PC-3 (cell line): ENCODE data around the gene GTPBP6. TPM values are rescaled to one million over a fixed set of nuclear protein-coding genes. Genes with fewer than 3 reads are reported as not detected.

Experiments used
- ATAC-seq: fragments of 200-7000 bp; cut with Tn5 transposase; 2 replicates; pipeline ENCODE4 v1.9.1; 2020; ENCODE audit warnings: mild to moderate bottlenecking, moderate library complexity
- BruUV-seq: library from RNA; stranded (reverse); fragments of 400-500 nt; replicated peaks from 2 replicates; lab custom pipeline; 2021; lab: Mats Ljungman, UMichigan
- CTCF ChIA-PET: fragments of 300-600 bp; sonication (Branson Sonifier 250); formaldehyde crosslinking; loops from one replicate; lab custom pipeline; 2022; ENCODE audit warnings: antibody characterized with exemption; lab: Charles Lee
- POLR2A ChIA-PET: fragments of 300-600 bp; sonication (Branson Sonifier 250); formaldehyde crosslinking; loops from one replicate; lab custom pipeline; 2022; ENCODE audit warnings: antibody characterized with exemption; ENCODE audit not compliant: unreplicated experiment; lab: Charles Lee
- DNase-seq: peaks from one replicate; pipeline ENCODE4 v3.0.0-alpha.2; 2015
- H2AFZ ChIP-seq: fragments of 300-600 bp; sonication (generic); 2 replicates; pipeline ENCODE4 v1.6.0; 2016; ENCODE audit warnings: antibody characterized with exemption, low read length
- H3F3A ChIP-seq: fragments of 300-600 bp; sonication (generic); one replicate; pipeline ENCODE4 v1.6.0; 2017; ENCODE audit warnings: antibody characterized with exemption, low read length, control low read depth, mild to moderate bottlenecking; ENCODE audit not compliant: unreplicated experiment
- H3K27ac ChIP-seq: fragments of 300-600 bp; sonication (generic); 2 replicates; pipeline ENCODE4 v1.5.1; 2016; ENCODE audit warnings: mild to moderate bottlenecking, low read length
- H3K27me3 ChIP-seq: fragments of 300-600 bp; sonication (generic); 2 replicates; pipeline ENCODE4 v1.6.1; 2016; ENCODE audit warnings: low read length, mixed read lengths
- H3K36me3 ChIP-seq: fragments of 300-600 bp; sonication (generic); 2 replicates; pipeline ENCODE4 v1.6.1; 2016; ENCODE audit warnings: low read depth, mixed run types, low read length, mixed read lengths
- H3K4me1 ChIP-seq: fragments of 300-600 bp; sonication (generic); 2 replicates; pipeline ENCODE4 v1.5.1; 2016; ENCODE audit warnings: low read length; ENCODE audit not compliant: insufficient read depth
- H3K4me2 ChIP-seq: fragments of 300-600 bp; sonication (generic); 2 replicates; pipeline ENCODE4 v1.6.0; 2016; ENCODE audit warnings: low read length
- H3K4me3 ChIP-seq: fragments of 300-600 bp; sonication (generic); 2 replicates; pipeline ENCODE4 v1.5.1; 2016; ENCODE audit warnings: mild to moderate bottlenecking, low read length, mixed read lengths
- H3K79me2 ChIP-seq: fragments of 300-600 bp; sonication (generic); 2 replicates; pipeline ENCODE4 v1.6.1; 2017; ENCODE audit warnings: low read length, mixed read lengths
- H3K9ac ChIP-seq: fragments of 300-600 bp; sonication (generic); 2 replicates; pipeline ENCODE4 v1.6.0; 2016; ENCODE audit warnings: mild to moderate bottlenecking, low read length
- H3K9me2 ChIP-seq: fragments of 300-600 bp; sonication (generic); replicated peaks from 2 replicates; pipeline ENCODE4 v1.6.1; 2016; ENCODE audit warnings: mixed run types, low read length, mixed read lengths
- H3K9me3 ChIP-seq: fragments of 300-600 bp; sonication (generic); 2 replicates; pipeline ENCODE4 v1.6.1; 2016; ENCODE audit warnings: low read length, mixed read lengths
- H4K20me1 ChIP-seq: fragments of 300-600 bp; sonication (generic); 2 replicates; pipeline ENCODE4 v1.6.1; 2016; ENCODE audit warnings: low read length, mixed read lengths
- CTCF ChIP-seq: fragments of 300-600 bp; sonication (generic); conservative IDR thresholded peaks from 2 replicates; pipeline ENCODE4 v1.5.1; 2017; ENCODE audit warnings: antibody characterized with exemption, low read depth, mild to moderate bottlenecking, low read length
- EZH2 ChIP-seq: fragments of 300-600 bp; sonication (generic); IDR thresholded peaks from one replicate; pipeline ENCODE4 v1.6.1; 2017; ENCODE audit warnings: antibody characterized with exemption, mild to moderate bottlenecking, low read length; ENCODE audit not compliant: unreplicated experiment
- EZH2phosphoT487 ChIP-seq: fragments of 300-600 bp; sonication (generic); IDR thresholded peaks from 2 replicates; pipeline ENCODE4 v1.6.1; 2018; ENCODE audit warnings: mild to moderate bottlenecking, antibody characterized with exemption, low read length, borderline replicate concordance
- intact Hi-C: fragments of 100-400 bp; cut with micrococcal nuclease; formaldehyde crosslinking; loops from 2 replicates; pipeline ENCODE4 v1.9.0; 2023
- total RNA-seq: library from RNA; depleted of rRNA; stranded (reverse); fragments of >200 nt; gene quantifications from 2 replicates; pipeline ENCODE4 v1.2.3, GENCODE V29; 2014

Gene GTPBP6
- total RNA-seq, 1 experiment from 2014 or later = 38.8 TPM

DNA sequence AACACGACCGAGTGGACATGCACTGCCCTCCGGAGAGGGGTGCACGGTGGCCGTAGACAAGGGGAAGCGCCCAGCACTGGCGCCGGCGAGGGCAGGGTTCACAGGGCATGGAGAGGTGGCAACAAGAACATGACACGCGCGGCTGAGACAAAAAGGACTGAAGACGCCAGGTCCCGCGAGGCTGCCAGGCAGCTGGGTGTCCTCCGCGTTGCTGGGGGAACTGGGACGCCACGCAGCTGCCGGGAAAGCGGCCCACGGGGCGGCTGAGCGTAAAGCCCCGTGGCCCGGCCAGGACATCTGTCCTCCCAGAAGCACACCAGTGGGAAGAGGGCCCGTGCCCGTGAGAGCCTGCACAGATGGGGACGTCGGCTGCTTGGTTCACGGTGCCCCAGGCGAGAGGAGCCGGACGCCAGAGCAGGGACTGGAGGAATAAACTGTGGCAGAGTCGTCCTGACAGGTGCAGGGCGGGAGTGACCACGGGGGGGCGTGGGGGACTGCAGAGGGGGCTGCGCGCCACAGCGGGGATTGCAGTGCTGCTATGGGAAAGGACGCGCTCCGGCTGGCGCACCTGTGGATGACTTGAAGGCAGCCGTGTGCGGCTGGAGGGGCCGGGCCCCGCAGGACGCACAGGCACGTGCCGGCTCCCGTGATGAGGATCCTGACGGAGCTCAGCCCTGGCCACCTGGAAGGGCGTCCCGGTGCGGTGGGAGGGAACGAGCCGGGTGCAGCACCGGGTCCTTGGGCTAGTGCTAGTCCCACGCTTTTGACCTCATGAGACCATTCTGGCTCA is 32.1 kb upstream of the GTPBP6 start:
- Histone ChIP-seq H4K20me1 (no peaks in the 10 kb centered on the region), H3K4me1 (no peaks in the 10 kb centered on the region), H3K4me3 (no peak overlapping the region), H3K9me2 (no peaks in the 10 kb centered on the region), H2AFZ (no peak overlapping the region), H3K9ac (no peak overlapping the region), H3K27ac (no peak overlapping the region), H3K79me2 (0 out of 2 replicates have a peak, but pooled peaks cover 3% of the 10 kb centered on the region), H3K9me3 (no peaks in the 10 kb centered on the region), H3F3A (no peaks in the 10 kb centered on the region), H3K4me2 (no peak overlapping the region), H3K27me3 (no peaks in the 10 kb centered on the region), H3K36me3 (no peaks in the 10 kb centered on the region)
- POLR2A ChIA-PET = no interaction called here
- DNase-seq = no peak
- no peak for ATAC-seq
- CTCF ChIA-PET = no interaction called here
- no TSS peak for BruUV-seq
- intact Hi-C loops = no loop called here
- no peak for TF ChIP-seq EZH2phosphoT487
- TF ChIP-seq CTCF = no peak
- TF ChIP-seq EZH2 = no peak

- ChIA-PET CTCF (no interaction called here), POLR2A (no interaction called here)
- Histone ChIP-seq H3K27me3 (no peaks in the 10 kb centered on the region), H3K9me3 (no peaks in the 10 kb centered on the region), H2AFZ (no peak overlapping the region), H3K27ac (no peak overlapping the region), H3K4me2 (no peak overlapping the region), H3K4me3 (no peak overlapping the region), H3K36me3 (no peaks in the 10 kb centered on the region), H3F3A (no peaks in the 10 kb centered on the region), H4K20me1 (no peaks in the 10 kb centered on the region), H3K79me2 (no peaks in the 10 kb centered on the region), H3K4me1 (no peaks in the 10 kb centered on the region), H3K9ac (no peak overlapping the region), H3K9me2 (no peaks in the 10 kb centered on the region)
- ATAC-seq = no peak
- TF ChIP-seq EZH2phosphoT487 (no peak), EZH2 (no peak), CTCF (no peak)
- no peak for DNase-seq
- BruUV-seq = no TSS peak
- intact Hi-C loops = no loop called here
Measured at GRCh38 chrX:350148-350533, 31.5 kb upstream of the GTPBP6 start.

- Histone ChIP-seq H3K9me2 (no peaks in the 10 kb centered on the region), H3K4me3 (no peak overlapping the region), H3K79me2 (no peaks in the 10 kb centered on the region), H3F3A (no peaks in the 10 kb centered on the region), H3K36me3 (no peaks in the 10 kb centered on the region), H3K4me2 (no peak overlapping the region), H3K27me3 (no peaks in the 10 kb centered on the region), H3K9ac (no peak overlapping the region), H3K27ac (no peak overlapping the region), H3K4me1 (no peaks in the 10 kb centered on the region), H3K9me3 (no peaks in the 10 kb centered on the region), H2AFZ (no peak overlapping the region), H4K20me1 (no peaks in the 10 kb centered on the region)
- CTCF ChIA-PET = no interaction called here
- POLR2A ChIA-PET = no interaction called here
- TF ChIP-seq EZH2 = no peak
- TF ChIP-seq EZH2phosphoT487 = no peak
- no peak for TF ChIP-seq CTCF
- no TSS peak for BruUV-seq
- DNase-seq (no peak), ATAC-seq (no peak)
- intact Hi-C loops = no loop called here
Measured at GRCh38 chrX:349702-350101, 31.1 kb upstream of the GTPBP6 start.
